HL-60 (cell line): ENCODE results near the gene CISD2.

Experiments used
- DNase-seq, 2 experiments: peaks; one replicate each; pipeline ENCODE4 v3.0.0-alpha.2; 2010 to 2020; ENCODE audit warnings: low read depth in 1 of 2, low spot score in 1 of 2
- H3K27ac ChIP-seq: fragments of 250-450 bp; sonication (Bioruptor Pico); replicated peaks from 2 replicates; pipeline ENCODE4 v1.5.1; 2020; ENCODE audit warnings: mild to moderate bottlenecking, moderate library complexity
- H3K27me3 ChIP-seq: fragments of 250-450 bp; sonication (Bioruptor Pico); 2 replicates; pipeline ENCODE4 v1.5.1; 2021; ENCODE audit warnings: mild to moderate bottlenecking, moderate library complexity; ENCODE audit not compliant: insufficient read depth, poor library complexity, severe bottlenecking
- H3K4me3 ChIP-seq: replicated peaks from 2 replicates; pipeline ENCODE4 v1.5.1; 2011; ENCODE audit warnings: mild to moderate bottlenecking, control low read depth, low read length; ENCODE audit not compliant: insufficient read depth
- CTCF ChIP-seq: IDR thresholded peaks from one replicate; pipeline ENCODE4 v1.5.1; 2011; ENCODE audit warnings: low read length, control low read depth, inconsistent platforms; ENCODE audit not compliant: insufficient read depth
- GABPA ChIP-seq: IDR thresholded peaks from 2 replicates; pipeline ENCODE4 v1.6.1; 2012; ENCODE audit warnings: low read depth
- POLR2AphosphoS5 ChIP-seq: IDR thresholded peaks from 2 replicates; pipeline ENCODE4 v1.6.1; 2012; ENCODE audit warnings: low read depth
- REST ChIP-seq: IDR thresholded peaks from 2 replicates; pipeline ENCODE4 v1.6.1; 2012; ENCODE audit warnings: low read depth; ENCODE audit not compliant: insufficient replicate concordance
- SPI1 ChIP-seq: IDR thresholded peaks from 2 replicates; pipeline ENCODE4 v1.6.1; 2012; ENCODE audit warnings: low read depth, mild to moderate bottlenecking, borderline replicate concordance

CISD2 gene

GRCh38 chr4:102829803-102830202, 39.0 kb upstream of the CISD2 start:
- no peak for DNase-seq
- H3K27ac ChIP-seq, result no peak overlapping the region
- TF ChIP-seq CTCF (no peak), SPI1 (no peak), POLR2AphosphoS5 (no peak), GABPA (no peak), REST (no peak)
- no peaks in the 10 kb centered on the region for H3K27me3 ChIP-seq
- H3K4me3 ChIP-seq, result no peak overlapping the region

DNA sequence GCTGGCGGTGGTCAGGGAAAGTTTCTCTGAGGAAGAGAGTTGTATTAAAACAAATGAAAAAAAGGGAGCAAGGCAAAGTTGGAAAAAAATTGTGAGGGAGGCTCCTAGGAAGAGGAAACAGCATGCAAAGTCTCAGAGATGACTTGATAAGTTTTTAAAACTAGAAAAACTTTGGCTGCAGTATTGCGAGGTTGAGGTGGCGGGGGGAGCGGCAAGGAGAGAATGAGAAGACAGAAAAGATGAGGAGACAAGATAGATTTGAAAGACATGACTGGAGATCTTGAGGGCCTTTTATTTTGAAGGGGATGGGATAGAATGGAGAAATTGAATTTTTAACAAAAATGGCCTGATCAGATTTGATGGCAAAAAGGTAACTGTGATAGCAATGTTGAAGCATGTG, 36.7 kb upstream of the CISD2 start:
- Histone ChIP-seq H3K27me3 (no peaks in the 10 kb centered on the region), H3K27ac (no peak overlapping the region), H3K4me3 (no peak overlapping the region)
- DNase-seq, result no peak
- TF ChIP-seq SPI1, result no peak
- no peak for TF ChIP-seq GABPA
- no peak for TF ChIP-seq REST
- no peak for TF ChIP-seq CTCF
- TF ChIP-seq POLR2AphosphoS5, result no peak

DNA sequence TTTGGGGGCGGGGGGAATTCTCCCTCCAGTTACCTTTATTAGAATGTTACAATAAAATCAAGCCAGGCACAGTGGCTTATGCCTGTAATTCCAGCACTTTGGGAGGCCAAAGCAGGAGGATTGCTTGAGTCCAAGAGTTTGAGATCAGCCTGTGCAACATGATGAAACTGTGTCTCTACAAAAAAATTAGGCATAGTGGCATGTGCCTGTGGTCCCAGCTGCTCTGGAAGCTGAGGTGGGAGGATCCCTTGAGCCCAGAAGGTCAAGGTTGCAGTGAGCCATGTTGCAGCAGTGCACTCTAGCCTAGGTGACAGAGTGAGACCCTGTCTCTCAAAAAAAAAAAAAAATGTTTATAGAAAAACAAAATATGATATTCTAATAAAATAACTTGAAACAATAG, 36.1 kb upstream of the CISD2 start:
- Histone ChIP-seq H3K4me3 (no peak overlapping the region), H3K27ac (no peak overlapping the region), H3K27me3 (no peaks in the 10 kb centered on the region)
- no peak for TF ChIP-seq GABPA
- TF ChIP-seq REST, result no peak
- no peak for TF ChIP-seq SPI1
- no peak for TF ChIP-seq CTCF
- TF ChIP-seq POLR2AphosphoS5, result no peak
- DNase-seq, result no peak
